Measurements from ENCODE around the gene CNTRL. TPM values are rescaled to one million over a fixed set of nuclear protein-coding genes. Genes with fewer than 3 reads are reported as not detected.
A peak's percentile ranks its signal among the peaks of the same experiment; 100 is the strongest.

CNTRL gene
- total RNA-seq, 1 experiment from 2014 or later: 40.6 TPM

DNA sequence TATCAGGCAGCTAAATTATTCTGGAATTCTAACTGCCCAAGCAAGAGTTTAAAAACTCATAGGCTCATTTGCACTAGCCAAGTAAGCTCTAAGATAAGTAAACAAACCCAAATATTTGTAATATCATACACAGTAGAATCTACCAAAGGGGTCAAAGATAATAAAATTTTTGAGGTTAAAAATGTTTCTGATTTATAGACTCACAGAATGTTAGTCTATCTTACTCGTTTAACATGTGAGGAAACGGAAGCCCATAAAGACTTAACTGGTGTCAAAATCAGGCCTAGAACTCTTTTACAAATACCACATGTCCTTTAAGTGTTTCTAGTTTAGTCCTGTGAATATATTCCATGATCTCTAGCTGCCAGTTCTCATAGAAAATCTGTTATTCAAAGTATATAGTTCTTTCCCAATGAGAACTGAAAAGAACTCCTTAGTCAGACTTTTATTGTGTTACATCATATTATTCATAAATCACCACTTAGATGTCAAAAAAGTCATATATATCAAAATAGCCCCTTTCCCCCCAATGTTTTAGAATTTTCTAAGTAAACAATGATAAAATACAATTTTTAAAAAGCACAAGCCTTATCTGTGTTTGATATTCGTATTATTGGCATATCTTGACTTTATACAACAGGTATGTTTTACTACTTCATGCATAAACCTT lies 113.0 kb downstream of the CNTRL start:
- Histone ChIP-seq H3K27ac (no peak overlapping the region), H3K4me1 (no peaks in the 10 kb centered on the region; the same call in 1 of the 2 replicates), H3K36me3 (peaks cover 50% of the 10 kb centered on the region), H3K9me3 (replicated peaks) (no peaks in the 10 kb centered on the region), H3K27me3 (no peaks in the 10 kb centered on the region), H3K4me3 (no peak overlapping the region)
- no peak for DNase-seq

- DNase-seq: no peak
- Histone ChIP-seq H3K27me3 (no peaks in the 10 kb centered on the region), H3K4me1 (peaks cover 5% of the 10 kb centered on the region; the same call in 1 of the 2 replicates), H3K4me3 (no peak overlapping the region), H3K36me3 (peaks cover 37% of the 10 kb centered on the region), H3K9me3 (replicated peaks) (no peaks in the 10 kb centered on the region), H3K27ac (no peak overlapping the region)
Measured at GRCh38 chr9:121189006-121189405, 114.3 kb downstream of the CNTRL start.

- peaks cover 5% of the 10 kb centered on the region; the same call in 1 of the 2 replicates for H3K4me1 ChIP-seq
- no peak overlapping the region for H3K27ac ChIP-seq
- no peaks in the 10 kb centered on the region for H3K9me3 ChIP-seq (replicated peaks)
- H3K4me3 ChIP-seq: no peak overlapping the region
- DNase-seq: no peak
- peaks cover 33% of the 10 kb centered on the region for H3K36me3 ChIP-seq
- H3K27me3 ChIP-seq: no peaks in the 10 kb centered on the region
Measured at GRCh38 chr9:121189660-121190059, 114.9 kb downstream of the CNTRL start.

GRCh38 chr9:121191235-121191634 lies 116.5 kb downstream of the CNTRL start:
- Histone ChIP-seq H3K9me3 (replicated peaks) (no peaks in the 10 kb centered on the region), H3K27me3 (no peaks in the 10 kb centered on the region), H3K36me3 (peaks cover 19% of the 10 kb centered on the region), H3K4me3 (no peak overlapping the region), H3K27ac (no peak overlapping the region), H3K4me1 (peaks cover 5% of the 10 kb centered on the region; the same call in 1 of the 2 replicates)
- DNase-seq: no peak

- no peak overlapping the region for H3K4me3 ChIP-seq
- H3K27ac ChIP-seq: no peak overlapping the region
- no peak for DNase-seq
- no peaks in the 10 kb centered on the region for H3K27me3 ChIP-seq
- peaks cover 5% of the 10 kb centered on the region; the same call in 1 of the 2 replicates for H3K4me1 ChIP-seq
- H3K36me3 ChIP-seq: peaks cover 13% of the 10 kb centered on the region
- H3K9me3 ChIP-seq (replicated peaks): no peaks in the 10 kb centered on the region
Measured at GRCh38 chr9:121192518-121192917, 117.8 kb downstream of the CNTRL start.

GRCh38 chr9:121192959-121193640 lies 118.3 kb downstream of the CNTRL start:
- H3K4me3 ChIP-seq: no peak overlapping the region

DNA sequence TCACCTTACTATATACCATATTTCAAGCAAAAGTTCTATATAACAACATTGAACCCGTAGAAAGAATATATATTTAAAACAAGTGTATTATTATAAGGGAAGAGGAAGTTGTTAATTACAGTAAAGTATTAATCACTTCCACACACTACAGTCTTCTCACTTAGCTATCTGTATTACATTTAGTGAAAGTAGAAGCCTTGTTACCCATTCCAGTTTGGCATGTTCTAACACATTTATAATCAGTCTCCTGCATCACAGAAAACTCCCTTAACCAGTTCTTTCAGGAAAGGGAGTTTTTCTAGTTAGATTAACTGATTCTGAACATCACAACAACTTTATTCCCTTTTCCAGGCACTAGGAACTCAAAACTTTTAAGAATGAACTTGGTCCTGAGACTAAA lies 120.0 kb downstream of the CNTRL start:
- Histone ChIP-seq H3K4me1 (peaks cover 23% of the 10 kb centered on the region), H3K9me3 (replicated peaks) (no peaks in the 10 kb centered on the region), H3K27me3 (no peaks in the 10 kb centered on the region), H3K4me3 (no peak overlapping the region), H3K27ac (no peak overlapping the region), H3K36me3 (peaks cover 8% of the 10 kb centered on the region)
- DNase-seq: no peak

More at GRCh38 chr9:121192959-121193640, 118.3 kb downstream of the CNTRL start:
- no peak for DNase-seq
- H3K4me1 ChIP-seq: peaks cover 8% of the 10 kb centered on the region; the same call in 1 of the 2 replicates
- H3K27ac ChIP-seq: no peak overlapping the region
- no peaks in the 10 kb centered on the region for H3K9me3 ChIP-seq (replicated peaks)
- H3K27me3 ChIP-seq: no peaks in the 10 kb centered on the region
- peaks cover 11% of the 10 kb centered on the region for H3K36me3 ChIP-seq

GRCh38 chr9:121196389-121196788 lies 121.6 kb downstream of the CNTRL start:
- no peak overlapping the region for H3K4me3 ChIP-seq
- H3K36me3 ChIP-seq: peaks cover 3% of the 10 kb centered on the region
- H3K4me1 ChIP-seq: peaks cover 27% of the 10 kb centered on the region
- H3K9me3 ChIP-seq (replicated peaks): no peaks in the 10 kb centered on the region
- no peak overlapping the region for H3K27ac ChIP-seq
- no peaks in the 10 kb centered on the region for H3K27me3 ChIP-seq
- no peak for DNase-seq

DNA sequence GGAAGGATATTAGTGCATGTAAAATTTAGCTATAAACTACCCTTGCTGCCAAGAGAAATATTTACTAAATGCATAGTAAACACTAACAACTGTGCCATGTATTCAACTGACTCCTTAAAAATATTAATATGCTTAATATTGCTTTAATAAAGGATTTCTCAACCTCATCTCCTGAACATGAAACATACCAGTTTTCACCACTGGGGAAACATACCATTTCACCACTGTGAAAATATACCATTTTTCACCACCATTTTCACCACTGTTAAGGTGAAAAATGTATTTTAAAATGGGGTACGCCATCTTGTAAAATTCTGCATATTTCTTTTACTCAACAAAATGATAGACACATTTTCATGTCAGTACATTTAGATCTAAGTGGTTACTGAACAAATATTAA lies 122.4 kb downstream of the CNTRL start:
- no peak overlapping the region for H3K4me3 ChIP-seq
- no peak overlapping the region for H3K27ac ChIP-seq
- DNase-seq: no peak
- H3K4me1 ChIP-seq: peaks cover 27% of the 10 kb centered on the region
- peaks cover under 1% of the 10 kb centered on the region for H3K36me3 ChIP-seq
- H3K9me3 ChIP-seq (replicated peaks): no peaks in the 10 kb centered on the region
- no peaks in the 10 kb centered on the region for H3K27me3 ChIP-seq

DNA sequence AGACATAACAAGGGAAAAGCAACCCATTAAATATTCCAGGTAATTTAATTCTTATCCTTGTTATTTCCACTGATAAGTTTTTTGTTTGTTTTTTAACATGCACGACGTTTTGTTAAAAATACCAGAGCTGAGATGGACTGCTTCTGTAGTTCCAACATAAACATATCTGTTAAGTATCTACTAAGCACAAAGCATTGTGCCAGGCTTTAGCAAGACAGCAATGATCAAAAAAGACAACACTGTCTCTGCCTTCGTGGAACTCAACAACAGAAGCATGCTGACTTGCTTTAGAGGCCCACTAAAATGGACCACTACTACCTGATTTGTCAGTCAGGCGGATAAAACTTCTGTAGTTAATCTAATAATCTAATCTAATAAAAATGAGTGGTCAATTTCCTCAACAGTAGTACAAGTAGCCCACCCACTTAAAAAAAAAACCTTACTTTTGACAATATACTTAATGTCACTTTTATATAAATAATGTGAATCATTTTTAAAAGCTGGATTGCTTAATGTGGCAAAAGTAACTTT lies 123.8 kb downstream of the CNTRL start:
- Histone ChIP-seq H3K27me3 (no peaks in the 10 kb centered on the region), H3K27ac (no peak overlapping the region), H3K4me1 (peaks cover 24% of the 10 kb centered on the region), H3K9me3 (replicated peaks) (no peaks in the 10 kb centered on the region), H3K36me3 (no peaks in the 10 kb centered on the region; the same call in 1 of the 2 replicates), H3K4me3 (no peak overlapping the region)
- DNase-seq: no peak

DNA sequence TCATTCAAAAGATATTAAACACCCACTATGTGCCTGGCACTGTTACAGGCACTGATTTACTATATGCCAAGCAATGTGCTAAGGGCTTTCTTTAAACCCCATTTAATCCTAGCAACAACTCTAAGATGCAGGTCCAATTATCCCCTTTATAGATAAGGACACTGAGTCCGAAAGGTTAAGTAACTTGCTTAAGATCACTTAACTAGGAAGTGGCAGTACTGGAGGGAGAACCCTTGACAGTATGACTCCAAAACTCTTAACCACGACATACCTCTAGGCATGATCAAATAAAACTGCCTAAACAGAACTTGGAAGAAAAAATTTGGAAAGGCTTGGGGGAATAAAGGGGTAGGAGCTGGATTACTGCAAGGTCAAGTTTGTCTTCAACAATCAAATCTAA lies 125.2 kb downstream of the CNTRL start:
- Histone ChIP-seq H3K36me3 (no peaks in the 10 kb centered on the region; the same call in 1 of the 2 replicates), H3K27me3 (no peaks in the 10 kb centered on the region), H3K27ac (no peak overlapping the region), H3K4me3 (peak overlapping the region; percentile 82), H3K9me3 (replicated peaks) (no peaks in the 10 kb centered on the region), H3K4me1 (peaks cover 24% of the 10 kb centered on the region)
- DNase-seq: no peak

DNA sequence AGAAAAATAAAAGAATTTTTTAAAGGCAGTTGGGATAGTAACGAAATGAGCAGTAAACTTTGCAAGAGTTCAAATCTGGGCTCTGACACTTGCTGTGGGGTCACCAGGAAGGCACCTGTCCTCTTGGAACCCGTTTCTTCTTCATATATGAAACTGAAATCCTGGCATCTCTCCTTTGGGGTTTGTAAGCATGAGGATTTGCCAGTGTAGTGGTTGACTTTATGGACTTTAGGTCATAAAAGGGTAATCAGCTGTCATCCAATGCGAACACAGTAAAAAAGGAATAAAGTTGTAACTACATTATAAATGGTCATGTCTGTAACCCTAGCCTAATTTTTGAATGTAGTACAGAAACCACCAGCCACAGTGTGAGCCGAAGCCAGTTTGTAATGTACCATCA lies 125.6 kb downstream of the CNTRL start:
- no peak for DNase-seq
- Histone ChIP-seq H3K4me1 (peaks cover 24% of the 10 kb centered on the region), H3K27ac (no peak overlapping the region)

DNA sequence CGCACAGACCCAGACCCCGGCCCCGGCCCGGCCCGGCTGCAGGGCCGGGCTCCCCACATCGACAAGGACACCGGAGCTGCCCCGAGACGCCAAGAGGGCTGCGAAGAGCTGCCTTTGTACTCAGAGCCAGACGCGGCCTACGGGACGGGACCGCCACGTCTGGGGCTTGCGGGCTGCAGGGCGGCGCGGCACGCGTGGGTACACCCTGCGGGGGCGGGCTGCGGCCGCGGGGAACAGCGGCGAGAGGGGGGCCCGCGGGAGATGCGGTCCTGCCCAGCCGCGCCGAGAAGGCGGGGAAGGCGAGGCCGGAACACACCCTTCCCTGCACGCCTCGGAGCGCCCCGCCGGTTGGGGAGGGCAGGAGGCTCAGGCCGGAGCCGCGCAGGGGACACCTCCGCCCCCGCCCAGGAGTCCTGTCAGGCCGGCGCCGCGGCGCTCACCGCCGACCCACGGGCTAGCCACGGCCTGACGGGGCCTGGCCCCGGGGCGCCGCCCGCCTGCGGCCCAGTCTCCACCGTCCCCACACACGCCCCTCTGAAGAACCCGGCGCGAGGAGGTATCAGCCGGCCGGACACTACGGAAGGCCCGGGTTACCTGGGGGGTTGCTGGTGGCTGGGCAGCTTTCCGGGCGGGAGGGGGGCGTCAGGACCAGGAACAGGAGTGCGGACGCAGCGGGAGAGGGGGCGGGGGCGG lies 126.4 kb downstream of the CNTRL start:
- Histone ChIP-seq H3K9me3 (replicated peaks) (no peaks in the 10 kb centered on the region), H3K27me3 (no peaks in the 10 kb centered on the region), H3K36me3 (no peaks in the 10 kb centered on the region; the same call in 1 of the 2 replicates), H3K4me1 (peaks cover 24% of the 10 kb centered on the region), H3K27ac (peak overlapping the region; percentile 41; the same call in 1 of the 2 replicates), H3K4me3 (peak overlapping the region; percentile 82)
- DNase-seq: peak; percentile 50 to 55

More for the DNA sequence above, 125.6 kb downstream of the CNTRL start:
- Histone ChIP-seq H3K36me3 (no peaks in the 10 kb centered on the region; the same call in 1 of the 2 replicates), H3K4me3 (peak overlapping the region; percentile 82), H3K27me3 (no peaks in the 10 kb centered on the region), H3K9me3 (replicated peaks) (no peaks in the 10 kb centered on the region)

DNA sequence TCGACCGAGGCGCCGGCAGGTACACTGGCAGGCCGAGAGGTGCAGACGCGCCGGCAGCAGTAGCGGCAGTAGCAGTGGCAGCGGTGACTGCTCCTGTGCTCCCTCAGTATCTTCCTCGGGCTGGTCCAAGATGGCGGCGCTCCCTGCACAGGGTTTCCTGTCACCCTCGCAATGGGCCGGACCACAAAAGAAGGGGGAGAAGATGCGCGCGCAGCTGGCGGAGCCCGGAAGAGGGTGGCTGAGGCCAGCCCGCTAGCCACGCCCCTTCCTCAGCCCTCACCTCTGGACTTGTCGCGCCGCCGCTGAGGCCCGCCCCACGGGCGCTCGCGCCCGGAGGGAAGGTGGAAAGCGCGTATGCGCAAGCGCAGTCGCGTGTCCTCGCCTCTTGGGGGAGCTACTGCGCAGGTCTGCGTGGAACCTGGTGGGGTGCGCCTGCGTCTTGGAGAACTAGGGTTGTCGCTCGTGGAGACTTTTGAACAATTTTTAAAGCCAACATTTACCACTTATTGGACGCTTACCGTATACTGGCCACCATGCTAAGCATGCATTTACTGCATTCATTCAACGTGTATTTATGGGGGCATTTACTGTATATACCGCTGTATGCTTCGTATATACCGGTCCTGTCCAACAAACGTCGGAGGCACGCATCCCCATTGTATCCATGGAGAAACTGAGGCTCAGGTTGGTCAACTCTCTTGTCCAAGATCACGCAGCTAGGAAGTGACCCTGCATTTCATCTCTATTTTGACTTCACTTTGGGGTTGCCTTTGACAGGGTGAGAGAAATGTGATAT lies 127.2 kb downstream of the CNTRL start, which contains the start of gene RAB14:
Gene RAB14 (minus strand): TSS at position 132 of the 796 bp plus-strand sequence. CDS start 8,457 bp downstream, outside the sequence.
- H3K36me3 ChIP-seq: no peaks in the 10 kb centered on the region; the same call in 1 of the 2 replicates
- H3K27ac ChIP-seq: peak within 1 kb of the TSS; percentile 41; the same call in 1 of the 2 replicates
- no peaks in the 10 kb centered on the region for H3K9me3 ChIP-seq (replicated peaks)
- H3K4me3 ChIP-seq: peak within 1 kb of the TSS; percentile 82
- DNase-seq: peak; percentile 100
- no peaks in the 10 kb centered on the region for H3K27me3 ChIP-seq
- peaks cover 31% of the 10 kb centered on the region for H3K4me1 ChIP-seq
